ENCODE results near the gene TPST2.

The TPST2 gene

GRCh38 chr22:26617271-26618199, 27.6 kb upstream of the TPST2 start, which contains the start of gene CRYBB1:
Gene CRYBB1 (minus strand): TSS chr22:26618027. CDS start chr22:26616319, 1,708 bp downstream.
- no peaks in the 10 kb centered on the region for H3K36me3 ChIP-seq (ENCODE audit: low read depth)
- H3K9me3 ChIP-seq (ENCODE audit: severe bottlenecking), result no peaks in the 10 kb centered on the region
- no peak for TF ChIP-seq CTCF (IDR thresholded peaks at IDR 0.05; ENCODE audit: poor library complexity, severe bottlenecking)
- H3K4me3 ChIP-seq (ENCODE audit: severe bottlenecking), result no peak within 1 kb of the TSS
- H3K4me1 ChIP-seq (ENCODE audit: insufficient read depth, poor library complexity, severe bottlenecking), result no peaks in the 10 kb centered on the region
- DNase-seq (ENCODE audit: low spot score), result no peak
- ATAC-seq (ENCODE audit: low read depth), result no peak
- no peaks in the 10 kb centered on the region for H3K27me3 ChIP-seq (ENCODE audit: insufficient read depth, poor library complexity, severe bottlenecking)
- no peak within 1 kb of the TSS for H3K27ac ChIP-seq (ENCODE audit: poor library complexity, severe bottlenecking)

- Histone ChIP-seq H3K27ac (ENCODE audit: poor library complexity, severe bottlenecking) (no peak overlapping the region), H3K9me3 (ENCODE audit: severe bottlenecking) (no peaks in the 10 kb centered on the region), H3K27me3 (ENCODE audit: insufficient read depth, poor library complexity, severe bottlenecking) (no peaks in the 10 kb centered on the region), H3K4me3 (ENCODE audit: severe bottlenecking) (no peak overlapping the region), H3K4me1 (ENCODE audit: insufficient read depth, poor library complexity, severe bottlenecking) (no peaks in the 10 kb centered on the region), H3K36me3 (ENCODE audit: low read depth) (no peaks in the 10 kb centered on the region)
- ATAC-seq (ENCODE audit: low read depth), result no peak
- no peak for TF ChIP-seq CTCF (IDR thresholded peaks at IDR 0.05; ENCODE audit: poor library complexity, severe bottlenecking)
- DNase-seq (ENCODE audit: low spot score), result no peak
Measured at GRCh38 chr22:26616650-26617049, 26.7 kb upstream of the TPST2 start.

- Histone ChIP-seq H3K27me3 (ENCODE audit: insufficient read depth, poor library complexity, severe bottlenecking) (no peaks in the 10 kb centered on the region), H3K36me3 (ENCODE audit: low read depth) (no peaks in the 10 kb centered on the region), H3K27ac (ENCODE audit: poor library complexity, severe bottlenecking) (no peak overlapping the region), H3K4me3 (ENCODE audit: severe bottlenecking) (no peak overlapping the region), H3K4me1 (ENCODE audit: insufficient read depth, poor library complexity, severe bottlenecking) (no peaks in the 10 kb centered on the region), H3K9me3 (ENCODE audit: severe bottlenecking) (no peaks in the 10 kb centered on the region)
- ATAC-seq (ENCODE audit: low read depth) (no peak), DNase-seq (ENCODE audit: low spot score) (no peak)
- TF ChIP-seq CTCF (IDR thresholded peaks at IDR 0.05; ENCODE audit: poor library complexity, severe bottlenecking), result no peak
Measured at GRCh38 chr22:26615830-26616435, 26.0 kb upstream of the TPST2 start.

GRCh38 chr22:26615149-26615548, 25.2 kb upstream of the TPST2 start:
- TF ChIP-seq CTCF (IDR thresholded peaks at IDR 0.05; ENCODE audit: poor library complexity, severe bottlenecking), result no peak
- DNase-seq (ENCODE audit: low spot score), result no peak
- peaks cover 7% of the 10 kb centered on the region for H3K4me1 ChIP-seq (ENCODE audit: insufficient read depth, poor library complexity, severe bottlenecking)
- no peaks in the 10 kb centered on the region for H3K36me3 ChIP-seq (ENCODE audit: low read depth)
- no peak overlapping the region for H3K4me3 ChIP-seq (ENCODE audit: severe bottlenecking)
- no peak overlapping the region for H3K27ac ChIP-seq (ENCODE audit: poor library complexity, severe bottlenecking)
- no peak for ATAC-seq (ENCODE audit: low read depth)
- no peaks in the 10 kb centered on the region for H3K27me3 ChIP-seq (ENCODE audit: insufficient read depth, poor library complexity, severe bottlenecking)
- H3K9me3 ChIP-seq (ENCODE audit: severe bottlenecking), result no peaks in the 10 kb centered on the region
